GM12872 (cell line): ENCODE results near the gene DEFB119.

Experiments used
- CTCF ChIP-seq: IDR thresholded peaks from 3 replicates; pipeline ENCODE4 v1.5.1; 2011; ENCODE audit warnings: low read depth, mild to moderate bottlenecking, low read length, moderate library complexity; ENCODE audit not compliant: insufficient read depth

Gene DEFB119

GRCh38 chr20:31406115-31406514 lies 15.7 kb upstream of the DEFB119 start, which contains the start of gene DEFB121:
Gene DEFB121 (minus strand): TSS chr20:31406215. CDS start chr20:31406152, 63 bp downstream.
- no peak for TF ChIP-seq CTCF

- no peak for TF ChIP-seq CTCF
Measured at GRCh38 chr20:31403886-31404285, 13.5 kb upstream of the DEFB119 start.

GRCh38 chr20:31394900-31395299 lies 4.5 kb upstream of the DEFB119 start:
- no peak for TF ChIP-seq CTCF

- no peak for TF ChIP-seq CTCF
Measured at GRCh38 chr20:31392836-31393235, 2.4 kb upstream of the DEFB119 start.

- TF ChIP-seq CTCF: no peak
Measured at GRCh38 chr20:31374346-31374745, 16.0 kb downstream of the DEFB119 start.

GRCh38 chr20:31368301-31368700 lies 22.1 kb downstream of the DEFB119 start, which contains the start of gene DEFB118:
Gene DEFB118 (plus strand): TSS chr20:31368601. CDS start chr20:31368651, 50 bp downstream.
- TF ChIP-seq CTCF: no peak

- no peak for TF ChIP-seq CTCF
Measured at GRCh38 chr20:31363295-31363694, 27.1 kb downstream of the DEFB119 start.

- no peak for TF ChIP-seq CTCF
Measured at GRCh38 chr20:31355981-31356380, 34.4 kb downstream of the DEFB119 start.
